Uterus (tissue), 2 donors: ENCODE data around the gene MTMR2.

Source experiments
- CTCF ChIP-seq, 4 experiments: fragments of 200-600 bp in 2 of 4; fragments of 450-650 bp in 2 of 4; sonication (generic) in 2 of 4; IDR thresholded peaks; one replicate each; pipeline ENCODE4 v1.5.1; 2016 to 2019; ENCODE audit warnings: antibody characterized with exemption in 4 of 4, mild to moderate bottlenecking in 2 of 4, moderate library complexity in 1 of 4
- POLR2A ChIP-seq, 2 donors: fragments of 450-650 bp; IDR thresholded peaks; one replicate each; pipeline ENCODE4 v1.6.1; 2016; ENCODE audit warnings: antibody characterized with exemption in 2 of 2, mild to moderate bottlenecking in 1 of 2, moderate library complexity in 1 of 2

GRCh38 chr11:95913830-95914615, 9.9 kb downstream of the MTMR2 start:
- TF ChIP-seq POLR2A (IDR thresholded peaks at IDR 0.05) (no peak), CTCF (IDR thresholded peaks at IDR 0.05) (no peak)
